C4-2B (cell line): ENCODE measurements around the gene XPO6.

Experiments
- H3K27ac ChIP-seq: fragments of 450-650 bp; 2 replicates; pipeline ENCODE4 v1.5.1; 2017
- CTCF ChIP-seq: fragments of 450-650 bp; conservative IDR thresholded peaks from 2 replicates; pipeline ENCODE4 v1.5.1; 2017; ENCODE audit warnings: mild to moderate bottlenecking
- ZFX ChIP-seq: fragments of 450-650 bp; IDR thresholded peaks from 2 replicates; pipeline ENCODE4 v1.6.1; 2017

The XPO6 gene

GRCh38 chr16:28133666-28134065, 78.1 kb downstream of the XPO6 start:
- H3K27ac ChIP-seq: no peak overlapping the region
- TF ChIP-seq CTCF: no peak
- TF ChIP-seq ZFX: no peak

- TF ChIP-seq CTCF (no peak), ZFX (no peak)
- H3K27ac ChIP-seq: no peak overlapping the region
Measured at GRCh38 chr16:28131743-28132393, 79.9 kb downstream of the XPO6 start.

- H3K27ac ChIP-seq: no peak overlapping the region
- no peak for TF ChIP-seq CTCF
- TF ChIP-seq ZFX: no peak
Measured at GRCh38 chr16:28131181-28131580, 80.6 kb downstream of the XPO6 start.

GRCh38 chr16:28130099-28131088, 81.4 kb downstream of the XPO6 start:
- no peak overlapping the region for H3K27ac ChIP-seq
- no peak for TF ChIP-seq ZFX
- no peak for TF ChIP-seq CTCF

GRCh38 chr16:28126684-28127620, 84.8 kb downstream of the XPO6 start:
- TF ChIP-seq ZFX: no peak
- no peak for TF ChIP-seq CTCF
- H3K27ac ChIP-seq: no peak overlapping the region

GRCh38 chr16:28125592-28125991, 86.2 kb downstream of the XPO6 start:
- TF ChIP-seq CTCF: no peak
- TF ChIP-seq ZFX: no peak
- no peak overlapping the region for H3K27ac ChIP-seq
